Posterior vena cava (tissue), 2 donors: ENCODE data around the gene SEC14L2. TPM values are rescaled to one million over a fixed set of nuclear protein-coding genes. Genes with fewer than 3 reads are reported as not detected.
"Not testable (repeated sequence)": the region's sequence is repeated elsewhere in the genome, so short reads cannot be mapped to it uniquely, and the experiment has no call there.

Experiments used
- DNase-seq: peaks from one replicate; pipeline ENCODE4 v3.0.0-alpha.2; 2020; ENCODE audit warnings: low spot score
- intact Hi-C, 2 donors: fragments of 100-400 bp; cut with DNase I; formaldehyde crosslinking; loops; one replicate each; pipeline versions ENCODE4 v1.14.1 to v1.14.2; 2022 to 2023
- total RNA-seq, 2 donors: library from RNA; stranded (reverse); fragmentation: NEBNext Ultra II Directional; extraction: Animal tissue kit (Norgen Biotek cat#: 25700); gene quantifications; one replicate each; pipeline ENCODE4 v1.2.1, GENCODE V29; 2021
- donor health status: DM: yes; HTN: yes; CAD: no.
- donor health status: DM: yes; HTN: yes; CAD: no.

The SEC14L2 gene
- total RNA-seq, 2 donors from 2014 or later, result 8.0 to 10.9 TPM

DNA sequence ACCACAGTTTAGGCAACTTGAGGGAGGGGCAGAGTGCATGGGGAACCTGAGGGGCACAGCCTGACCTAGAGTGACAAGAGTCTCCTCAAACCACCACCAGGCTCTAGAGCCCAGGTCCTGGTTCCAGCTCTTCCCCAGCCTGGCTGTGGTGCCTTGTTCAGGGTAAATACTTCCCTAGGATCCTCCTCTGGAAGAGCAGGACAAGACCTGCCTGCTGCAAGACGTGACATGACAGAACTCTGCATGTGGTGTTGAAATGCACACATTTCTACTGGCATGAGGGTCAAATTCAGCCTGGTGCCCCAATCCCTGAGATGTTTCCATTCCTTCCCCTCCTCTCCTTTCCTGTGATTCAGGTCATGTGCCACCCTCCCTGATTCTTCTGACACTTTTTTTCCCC, 3.3 kb downstream of the SEC14L2 start:
- DNase-seq, result no peak
- intact Hi-C loops, result no loop called here

GRCh38 chr22:30401024-30401423, 4.2 kb downstream of the SEC14L2 start:
- DNase-seq, intact Hi-C loops: not testable (repeated sequence)

- intact Hi-C loops, result no loop called here
- DNase-seq, result no peak
Measured at GRCh38 chr22:30402028-30402765, 5.4 kb downstream of the SEC14L2 start.

- intact Hi-C loops, result not testable (repeated sequence)
Measured at GRCh38 chr22:30402766-30403104, 5.9 kb downstream of the SEC14L2 start.

GRCh38 chr22:30404307-30404706, 7.5 kb downstream of the SEC14L2 start:
- DNase-seq, result no peak
- intact Hi-C loops, result no loop called here

More at GRCh38 chr22:30402766-30403104, 5.9 kb downstream of the SEC14L2 start:
- not testable (repeated sequence) for DNase-seq

DNA sequence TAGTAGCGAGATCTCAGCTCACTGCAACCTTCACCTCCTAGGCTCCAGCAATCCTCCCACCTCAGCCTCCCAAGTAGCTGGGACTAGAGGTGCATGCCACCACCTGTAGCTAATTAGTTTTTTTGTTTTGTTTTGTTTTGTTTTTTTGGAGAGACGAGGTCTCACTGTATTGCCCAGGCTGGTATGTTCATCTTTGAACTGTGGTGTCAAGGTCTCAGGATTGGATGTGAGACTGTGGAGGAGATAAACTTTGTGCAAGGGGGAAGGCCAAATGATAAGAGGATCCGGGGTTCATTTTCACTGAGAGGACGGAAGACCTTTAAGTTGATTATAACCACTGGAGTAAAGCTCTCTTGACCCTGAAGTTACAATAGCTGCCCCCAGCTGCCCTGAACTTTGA, 8.9 kb downstream of the SEC14L2 start:
- DNase-seq, result no peak
- intact Hi-C loops, result no loop called here

- DNase-seq, result no peak
- intact Hi-C loops, result no loop called here
Measured at GRCh38 chr22:30406400-30406799, 9.6 kb downstream of the SEC14L2 start.

- intact Hi-C loops, result no loop called here
- DNase-seq, result no peak
Measured at GRCh38 chr22:30408388-30409102, 11.7 kb downstream of the SEC14L2 start.

DNA sequence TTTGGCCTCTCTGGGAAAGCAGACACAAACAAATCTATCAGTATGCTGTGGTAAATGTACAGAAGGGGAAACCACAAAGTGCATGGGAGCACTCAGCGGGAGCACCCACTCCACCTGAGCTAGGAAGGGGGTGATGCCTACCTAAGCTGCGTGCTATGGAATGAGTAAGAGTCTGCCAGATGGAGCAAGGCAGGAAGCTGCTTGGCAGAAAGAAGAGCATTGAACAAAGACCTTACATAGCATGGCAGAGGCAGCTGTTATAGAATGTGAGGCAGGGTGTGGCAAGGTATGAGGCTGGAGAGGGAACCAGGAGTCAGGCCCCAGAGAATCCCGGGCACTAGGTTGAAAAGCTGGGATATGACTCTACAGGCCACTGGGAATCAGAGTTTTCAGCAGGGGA, 15.0 kb downstream of the SEC14L2 start:
- intact Hi-C loops, result no loop called here
- DNase-seq, result no peak

DNA sequence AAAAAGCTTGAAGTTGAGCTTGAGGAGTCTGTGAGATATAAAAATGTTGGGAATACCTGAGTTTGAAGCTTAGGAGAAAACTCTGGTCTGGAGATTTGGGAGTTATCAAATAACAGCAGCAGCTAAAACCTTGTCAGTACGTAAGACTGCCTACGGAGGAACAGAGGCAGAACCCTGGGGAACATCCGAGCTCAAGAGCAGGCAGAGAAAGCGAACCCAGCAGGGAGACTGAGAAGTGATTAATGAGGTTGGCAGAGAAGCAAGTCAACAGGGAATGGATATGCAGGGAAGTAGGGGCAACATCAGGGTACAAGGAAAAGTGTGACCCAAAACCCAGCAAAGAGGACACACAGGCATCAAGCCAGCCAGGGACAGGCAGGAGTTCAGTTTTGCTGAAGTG, 16.2 kb downstream of the SEC14L2 start:
- no peak for DNase-seq
- intact Hi-C loops, result no loop called here

GRCh38 chr22:30413745-30414524, 17.1 kb downstream of the SEC14L2 start:
- intact Hi-C loops, result no loop called here
- DNase-seq, result no peak

- no peak for DNase-seq
- intact Hi-C loops, result no loop called here
Measured at GRCh38 chr22:30414525-30415047, 17.8 kb downstream of the SEC14L2 start.

GRCh38 chr22:30416403-30416802, 19.6 kb downstream of the SEC14L2 start:
- DNase-seq, result no peak
- intact Hi-C loops, result no loop called here

DNA sequence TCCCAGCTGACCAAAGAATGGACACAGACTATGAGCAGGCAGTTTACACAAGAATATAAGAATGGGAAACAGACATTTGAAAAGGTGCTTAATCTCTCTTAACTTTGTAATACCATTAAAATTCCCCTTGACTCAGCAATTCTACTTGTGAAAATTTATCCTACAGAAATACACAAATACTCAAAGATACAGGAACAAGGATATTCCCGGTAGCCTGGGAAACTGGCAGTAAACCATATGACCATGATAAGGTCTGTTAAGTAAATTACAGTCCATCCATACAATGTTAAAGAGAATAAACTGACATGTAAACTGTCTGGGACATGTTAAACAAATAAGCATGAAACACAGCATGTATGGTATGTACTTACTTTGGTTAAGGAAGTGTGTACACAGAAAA, 20.0 kb downstream of the SEC14L2 start:
- intact Hi-C loops, result no loop called here
- no peak for DNase-seq

- no peak for DNase-seq
- intact Hi-C loops, result no loop called here
Measured at GRCh38 chr22:30420347-30421125, 23.7 kb downstream of the SEC14L2 start.

GRCh38 chr22:30421695-30422480, 25.1 kb downstream of the SEC14L2 start:
- no peak for DNase-seq
- intact Hi-C loops, result no loop called here

GRCh38 chr22:30422481-30423300, 25.9 kb downstream of the SEC14L2 start:
- intact Hi-C loops, result no loop called here

More at GRCh38 chr22:30422481-30423300, 25.9 kb downstream of the SEC14L2 start:
- peak; percentile 92 for DNase-seq
